ENCODE results near the gene MCF2. TPM values are rescaled to one million over a fixed set of nuclear protein-coding genes. Genes with fewer than 3 reads are reported as not detected.

Gene MCF2, protein sequence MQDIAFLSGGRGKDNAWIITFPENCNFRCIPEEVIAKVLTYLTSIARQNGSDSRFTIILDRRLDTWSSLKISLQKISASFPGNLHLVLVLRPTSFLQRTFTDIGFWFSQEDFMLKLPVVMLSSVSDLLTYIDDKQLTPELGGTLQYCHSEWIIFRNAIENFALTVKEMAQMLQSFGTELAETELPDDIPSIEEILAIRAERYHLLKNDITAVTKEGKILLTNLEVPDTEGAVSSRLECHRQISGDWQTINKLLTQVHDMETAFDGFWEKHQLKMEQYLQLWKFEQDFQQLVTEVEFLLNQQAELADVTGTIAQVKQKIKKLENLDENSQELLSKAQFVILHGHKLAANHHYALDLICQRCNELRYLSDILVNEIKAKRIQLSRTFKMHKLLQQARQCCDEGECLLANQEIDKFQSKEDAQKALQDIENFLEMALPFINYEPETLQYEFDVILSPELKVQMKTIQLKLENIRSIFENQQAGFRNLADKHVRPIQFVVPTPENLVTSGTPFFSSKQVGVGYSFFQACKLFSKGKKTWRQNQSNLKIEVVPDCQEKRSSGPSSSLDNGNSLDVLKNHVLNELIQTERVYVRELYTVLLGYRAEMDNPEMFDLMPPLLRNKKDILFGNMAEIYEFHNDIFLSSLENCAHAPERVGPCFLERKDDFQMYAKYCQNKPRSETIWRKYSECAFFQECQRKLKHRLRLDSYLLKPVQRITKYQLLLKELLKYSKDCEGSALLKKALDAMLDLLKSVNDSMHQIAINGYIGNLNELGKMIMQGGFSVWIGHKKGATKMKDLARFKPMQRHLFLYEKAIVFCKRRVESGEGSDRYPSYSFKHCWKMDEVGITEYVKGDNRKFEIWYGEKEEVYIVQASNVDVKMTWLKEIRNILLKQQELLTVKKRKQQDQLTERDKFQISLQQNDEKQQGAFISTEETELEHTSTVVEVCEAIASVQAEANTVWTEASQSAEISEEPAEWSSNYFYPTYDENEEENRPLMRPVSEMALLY
- 0.09 and 0.80 TPM in 2 replicates for total RNA-seq (ENCODE audit: low replicate concordance)

DNA sequence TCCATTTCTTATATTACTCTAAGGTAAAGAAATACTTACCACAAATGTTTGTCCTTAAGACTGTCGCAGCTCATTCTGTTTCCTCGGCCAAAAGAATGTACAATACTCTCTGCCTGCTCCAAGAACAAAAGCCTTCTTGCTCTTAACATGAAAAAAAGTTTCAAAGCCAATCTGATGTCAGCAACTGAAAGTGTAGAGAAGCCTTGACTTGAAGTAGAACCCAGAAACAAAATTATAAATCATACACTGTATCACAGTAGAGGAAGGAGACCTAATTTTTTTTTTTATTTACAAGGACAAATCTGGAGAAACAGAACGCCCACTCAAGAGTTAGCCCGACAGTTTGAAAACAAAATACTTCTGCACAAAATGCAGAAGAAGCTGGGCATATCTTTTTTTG is at the start of gene MCF2:
TSS of gene MCF2 (minus strand) at position 101 of the 400 bp plus-strand sequence. CDS start 56,423 bp downstream, outside the sequence.
- H2AFZ ChIP-seq (replicated peaks) = no peak within 1 kb of the TSS
- no peaks in the 10 kb centered on the region for H3K27me3 ChIP-seq
- H3K27ac Mint-ChIP-seq = no peak within 1 kb of the TSS
- H3K9me3 Mint-ChIP-seq = peaks cover 2% of the 10 kb centered on the region
- H3K9me3 ChIP-seq (ENCODE audit: low read depth) = no peaks in the 10 kb centered on the region
- no peaks in the 10 kb centered on the region for H3K36me3 ChIP-seq
- H3K4me1 ChIP-seq = no peaks in the 10 kb centered on the region
- H3K4me3 Mint-ChIP-seq = no peak within 1 kb of the TSS
- H4K20me1 ChIP-seq (ENCODE audit: low read depth) = no peaks in the 10 kb centered on the region
- no peak within 1 kb of the TSS for H3K4me3 ChIP-seq
- no peak for TF ChIP-seq EZH2phosphoT487 (IDR thresholded peaks at IDR 0.05)
- no peak for TF ChIP-seq EZH2 (IDR thresholded peaks at IDR 0.05)
- TF ChIP-seq, protein P1, sequence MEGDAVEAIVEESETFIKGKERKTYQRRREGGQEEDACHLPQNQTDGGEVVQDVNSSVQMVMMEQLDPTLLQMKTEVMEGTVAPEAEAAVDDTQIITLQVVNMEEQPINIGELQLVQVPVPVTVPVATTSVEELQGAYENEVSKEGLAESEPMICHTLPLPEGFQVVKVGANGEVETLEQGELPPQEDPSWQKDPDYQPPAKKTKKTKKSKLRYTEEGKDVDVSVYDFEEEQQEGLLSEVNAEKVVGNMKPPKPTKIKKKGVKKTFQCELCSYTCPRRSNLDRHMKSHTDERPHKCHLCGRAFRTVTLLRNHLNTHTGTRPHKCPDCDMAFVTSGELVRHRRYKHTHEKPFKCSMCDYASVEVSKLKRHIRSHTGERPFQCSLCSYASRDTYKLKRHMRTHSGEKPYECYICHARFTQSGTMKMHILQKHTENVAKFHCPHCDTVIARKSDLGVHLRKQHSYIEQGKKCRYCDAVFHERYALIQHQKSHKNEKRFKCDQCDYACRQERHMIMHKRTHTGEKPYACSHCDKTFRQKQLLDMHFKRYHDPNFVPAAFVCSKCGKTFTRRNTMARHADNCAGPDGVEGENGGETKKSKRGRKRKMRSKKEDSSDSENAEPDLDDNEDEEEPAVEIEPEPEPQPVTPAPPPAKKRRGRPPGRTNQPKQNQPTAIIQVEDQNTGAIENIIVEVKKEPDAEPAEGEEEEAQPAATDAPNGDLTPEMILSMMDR (IDR thresholded peaks at IDR 0.05) = no peak
- no peaks in the 10 kb centered on the region for H3K4me1 Mint-ChIP-seq
- no peak within 1 kb of the TSS for H3K27ac ChIP-seq
- H3K9ac ChIP-seq = no peak within 1 kb of the TSS
- H3K4me2 ChIP-seq = no peak within 1 kb of the TSS
- DNase-seq (ENCODE audit: low spot score) = no peak
- H3K79me2 ChIP-seq (ENCODE audit: low read depth) = no peaks in the 10 kb centered on the region
- H3F3A ChIP-seq (ENCODE audit: low read depth) = no peaks in the 10 kb centered on the region
- H3K36me3 Mint-ChIP-seq = no peaks in the 10 kb centered on the region
- H3K27me3 Mint-ChIP-seq (ENCODE audit: insufficient read depth, low read depth) = no peaks in the 10 kb centered on the region

DNA sequence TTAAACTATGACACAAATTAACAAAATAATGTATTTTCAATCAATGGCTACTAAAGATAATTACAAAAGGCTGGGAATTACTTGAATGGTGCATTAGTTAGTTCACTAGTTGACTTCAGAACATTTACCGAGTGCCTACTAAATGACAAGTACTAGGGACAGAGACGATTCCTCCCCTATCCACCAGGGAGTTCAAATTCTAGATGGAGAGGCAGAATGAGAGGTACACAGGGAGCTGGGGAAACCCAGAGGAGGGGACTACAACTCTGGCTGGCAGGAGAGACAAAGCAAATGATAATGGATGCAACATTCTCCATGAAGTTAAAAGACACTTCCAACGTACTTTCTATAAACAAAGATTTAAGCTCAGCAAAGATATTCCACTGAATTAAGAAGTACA is 43.1 kb upstream of the MCF2 start:
- H3K4me1 Mint-ChIP-seq = no peaks in the 10 kb centered on the region

DNA sequence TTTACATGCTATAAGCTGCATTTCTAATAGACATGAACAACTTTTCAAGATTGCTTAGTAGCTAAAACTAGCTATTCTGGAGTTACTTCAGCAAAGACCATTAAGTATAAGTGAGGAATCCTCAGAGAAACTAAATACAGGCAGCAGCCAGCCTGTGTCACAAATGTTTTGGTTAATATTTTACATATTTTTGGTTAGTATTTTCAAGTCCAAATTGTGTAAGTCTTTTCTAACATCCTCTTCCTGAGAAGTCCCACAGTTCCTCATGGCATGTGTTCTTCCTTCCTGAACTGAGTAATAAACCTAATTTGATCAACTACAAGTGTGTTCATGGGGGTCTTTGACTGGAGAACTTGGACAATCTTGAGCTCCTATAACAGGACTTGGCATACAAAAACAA is 42.4 kb upstream of the MCF2 start:
- no peaks in the 10 kb centered on the region for H3K4me1 ChIP-seq
- peaks cover 8% of the 10 kb centered on the region for H3K9me3 ChIP-seq (ENCODE audit: low read depth)
- no peaks in the 10 kb centered on the region for H3K79me2 ChIP-seq (ENCODE audit: low read depth)
- H3K4me2 ChIP-seq = no peak overlapping the region
- peaks cover 22% of the 10 kb centered on the region for H3K9me3 Mint-ChIP-seq
- no peak overlapping the region for H3K4me3 ChIP-seq
- TF ChIP-seq, protein P1 (IDR thresholded peaks at IDR 0.05) = no peak
- TF ChIP-seq EZH2phosphoT487 (IDR thresholded peaks at IDR 0.05) = no peak
- no peak for TF ChIP-seq EZH2 (IDR thresholded peaks at IDR 0.05)
- no peak overlapping the region for H2AFZ ChIP-seq (replicated peaks)
- H3K27me3 Mint-ChIP-seq (ENCODE audit: insufficient read depth, low read depth) = no peaks in the 10 kb centered on the region
- no peaks in the 10 kb centered on the region for H3K27me3 ChIP-seq
- H4K20me1 ChIP-seq (ENCODE audit: low read depth) = no peaks in the 10 kb centered on the region
- H3K36me3 ChIP-seq = no peaks in the 10 kb centered on the region
- H3F3A ChIP-seq (ENCODE audit: low read depth) = no peaks in the 10 kb centered on the region
- no peak overlapping the region for H3K9ac ChIP-seq
- DNase-seq (ENCODE audit: low spot score) = no peak
- no peaks in the 10 kb centered on the region for H3K4me1 Mint-ChIP-seq
- H3K36me3 Mint-ChIP-seq = peaks cover 24% of the 10 kb centered on the region
- H3K27ac Mint-ChIP-seq = no peak overlapping the region
- no peak overlapping the region for H3K4me3 Mint-ChIP-seq
- no peak overlapping the region for H3K27ac ChIP-seq

More for the DNA sequence above, 43.1 kb upstream of the MCF2 start:
- no peaks in the 10 kb centered on the region for H3K27me3 Mint-ChIP-seq (ENCODE audit: insufficient read depth, low read depth)
- Histone ChIP-seq H3K9me3 (ENCODE audit: low read depth) (peaks cover 12% of the 10 kb centered on the region), H2AFZ (replicated peaks) (no peak overlapping the region), H3K9ac (no peak overlapping the region), H3K36me3 (peaks cover 2% of the 10 kb centered on the region), H4K20me1 (ENCODE audit: low read depth) (no peaks in the 10 kb centered on the region), H3K27ac (no peak overlapping the region), H3K27me3 (no peaks in the 10 kb centered on the region), H3K4me1 (no peaks in the 10 kb centered on the region), H3K4me3 (no peak overlapping the region), H3K79me2 (ENCODE audit: low read depth) (no peaks in the 10 kb centered on the region), H3F3A (ENCODE audit: low read depth) (no peaks in the 10 kb centered on the region), H3K4me2 (no peak overlapping the region)
- no peak for TF ChIP-seq EZH2 (IDR thresholded peaks at IDR 0.05)
- TF ChIP-seq, protein P1 (IDR thresholded peaks at IDR 0.05) = no peak
- TF ChIP-seq EZH2phosphoT487 (IDR thresholded peaks at IDR 0.05) = no peak
- DNase-seq (ENCODE audit: low spot score) = no peak
- H3K4me3 Mint-ChIP-seq = no peak overlapping the region
- H3K9me3 Mint-ChIP-seq = peaks cover 25% of the 10 kb centered on the region
- H3K36me3 Mint-ChIP-seq = peaks cover 31% of the 10 kb centered on the region
- H3K27ac Mint-ChIP-seq = no peak overlapping the region
